ENCODE data around the gene CBFA2T2. TPM values are rescaled to one million over a fixed set of nuclear protein-coding genes. Genes with fewer than 3 reads are reported as not detected.

CBFA2T2 gene
- total RNA-seq, 1 experiment from 2014 or later: 20.0 TPM

DNA sequence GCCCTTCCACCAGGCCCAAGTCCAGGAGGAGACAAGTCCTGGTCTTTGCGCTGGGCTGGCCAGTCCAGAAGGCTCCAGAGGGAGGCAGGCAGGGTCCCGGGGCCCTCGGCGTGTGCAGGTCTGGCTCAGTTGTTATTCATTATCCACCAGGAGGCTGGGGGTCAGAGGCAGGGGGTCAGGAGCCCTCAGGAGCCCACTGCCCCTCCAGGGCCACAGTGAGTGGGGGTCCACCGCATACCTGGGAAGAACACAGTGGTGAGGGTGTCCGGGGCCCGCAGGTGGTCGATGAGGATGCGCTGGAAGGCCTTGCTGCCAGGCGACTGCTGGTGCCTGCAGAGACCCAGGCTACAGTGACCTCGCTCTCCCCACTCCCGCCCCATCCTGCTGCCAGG, 167.8 kb downstream of the CBFA2T2 start:
- H4K20me1 ChIP-seq (ENCODE audit: insufficient read depth): no peaks in the 10 kb centered on the region
- no peak overlapping the region for H2AFZ ChIP-seq
- peaks cover 29% of the 10 kb centered on the region for H3K4me1 ChIP-seq (replicated peaks; ENCODE audit: insufficient read depth)
- H3K9me3 ChIP-seq (ENCODE audit: insufficient read depth, low read depth): no peaks in the 10 kb centered on the region
- no peaks in the 10 kb centered on the region for H3K27me3 ChIP-seq (ENCODE audit: insufficient read depth, low read depth)
- ChIA-PET POLR2A (ENCODE audit: unreplicated experiment) (no interaction called here), CTCF (no interaction called here)
- intact Hi-C loops (cut with micrococcal nuclease; ENCODE audit: unreplicated experiment): no loop called here
- H3K4me3 ChIP-seq: no peak overlapping the region
- no peaks in the 10 kb centered on the region; the same call in 1 of the 2 replicates for H3K79me2 ChIP-seq (ENCODE audit: low read depth)
- no peaks in the 10 kb centered on the region for H3K36me3 ChIP-seq (ENCODE audit: low read depth)
- H3F3A ChIP-seq (ENCODE audit: insufficient read depth, low read depth): peaks cover 19% of the 10 kb centered on the region; the same call in 1 of the 2 replicates
- no peak for TF ChIP-seq EZH2 (IDR thresholded peaks at IDR 0.05; ENCODE audit: low read depth)
- TF ChIP-seq, protein P1, sequence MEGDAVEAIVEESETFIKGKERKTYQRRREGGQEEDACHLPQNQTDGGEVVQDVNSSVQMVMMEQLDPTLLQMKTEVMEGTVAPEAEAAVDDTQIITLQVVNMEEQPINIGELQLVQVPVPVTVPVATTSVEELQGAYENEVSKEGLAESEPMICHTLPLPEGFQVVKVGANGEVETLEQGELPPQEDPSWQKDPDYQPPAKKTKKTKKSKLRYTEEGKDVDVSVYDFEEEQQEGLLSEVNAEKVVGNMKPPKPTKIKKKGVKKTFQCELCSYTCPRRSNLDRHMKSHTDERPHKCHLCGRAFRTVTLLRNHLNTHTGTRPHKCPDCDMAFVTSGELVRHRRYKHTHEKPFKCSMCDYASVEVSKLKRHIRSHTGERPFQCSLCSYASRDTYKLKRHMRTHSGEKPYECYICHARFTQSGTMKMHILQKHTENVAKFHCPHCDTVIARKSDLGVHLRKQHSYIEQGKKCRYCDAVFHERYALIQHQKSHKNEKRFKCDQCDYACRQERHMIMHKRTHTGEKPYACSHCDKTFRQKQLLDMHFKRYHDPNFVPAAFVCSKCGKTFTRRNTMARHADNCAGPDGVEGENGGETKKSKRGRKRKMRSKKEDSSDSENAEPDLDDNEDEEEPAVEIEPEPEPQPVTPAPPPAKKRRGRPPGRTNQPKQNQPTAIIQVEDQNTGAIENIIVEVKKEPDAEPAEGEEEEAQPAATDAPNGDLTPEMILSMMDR (conservative IDR thresholded peaks at IDR 0.05): no peak
- no peak for DNase-seq
- no TSS peak for BruUV-seq (replicated peaks)
- H3K27ac ChIP-seq: no peak overlapping the region
- no peaks in the 10 kb centered on the region for H3K9me2 ChIP-seq (ENCODE audit: insufficient read depth)
- H3K4me2 ChIP-seq: no peak overlapping the region

DNA sequence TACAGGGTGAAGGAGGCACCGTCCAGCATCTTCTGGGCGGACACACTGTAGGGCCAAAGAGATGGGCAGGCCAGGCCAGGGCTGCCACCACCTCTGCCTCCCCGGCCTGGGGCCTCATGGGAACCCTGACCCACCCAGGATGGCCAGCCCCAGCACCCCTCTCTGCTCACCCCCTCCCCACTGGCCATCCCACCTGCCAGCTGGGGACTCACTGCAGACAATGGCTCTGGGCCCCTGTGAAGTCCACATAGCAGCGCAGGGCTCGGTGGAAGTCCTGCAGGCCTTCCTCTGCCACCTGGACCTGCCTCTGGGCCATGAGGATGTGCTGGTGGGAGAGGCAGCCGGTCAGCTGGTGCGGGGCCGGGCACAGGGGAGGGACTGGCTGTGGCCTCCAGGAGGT, 168.6 kb downstream of the CBFA2T2 start:
- Histone ChIP-seq H3K27me3 (ENCODE audit: insufficient read depth, low read depth) (no peaks in the 10 kb centered on the region), H3K4me3 (no peak overlapping the region), H3F3A (ENCODE audit: insufficient read depth, low read depth) (peaks cover 16% of the 10 kb centered on the region; the same call in 1 of the 2 replicates), H3K27ac (no peak overlapping the region), H3K9me2 (ENCODE audit: insufficient read depth) (no peaks in the 10 kb centered on the region), H3K79me2 (ENCODE audit: low read depth) (no peaks in the 10 kb centered on the region; the same call in 1 of the 2 replicates), H3K4me1 (replicated peaks; ENCODE audit: insufficient read depth) (peaks cover 27% of the 10 kb centered on the region), H4K20me1 (ENCODE audit: insufficient read depth) (no peaks in the 10 kb centered on the region), H2AFZ (no peak overlapping the region), H3K9me3 (ENCODE audit: insufficient read depth, low read depth) (no peaks in the 10 kb centered on the region), H3K36me3 (ENCODE audit: low read depth) (no peaks in the 10 kb centered on the region), H3K4me2 (no peak overlapping the region)
- TF ChIP-seq EZH2 (IDR thresholded peaks at IDR 0.05; ENCODE audit: low read depth): no peak
- TF ChIP-seq, protein P1 (conservative IDR thresholded peaks at IDR 0.05): no peak
- POLR2A ChIA-PET (ENCODE audit: unreplicated experiment): no interaction called here
- BruUV-seq (replicated peaks): no TSS peak
- no peak for DNase-seq
- intact Hi-C loops (cut with micrococcal nuclease; ENCODE audit: unreplicated experiment): no loop called here
- CTCF ChIA-PET: interaction anchor here (0.6 kb wide), 1 partner anchor 257 kb away, joined by 4 read pairs; the partner anchor contains the start of gene CDK5RAP1

DNA sequence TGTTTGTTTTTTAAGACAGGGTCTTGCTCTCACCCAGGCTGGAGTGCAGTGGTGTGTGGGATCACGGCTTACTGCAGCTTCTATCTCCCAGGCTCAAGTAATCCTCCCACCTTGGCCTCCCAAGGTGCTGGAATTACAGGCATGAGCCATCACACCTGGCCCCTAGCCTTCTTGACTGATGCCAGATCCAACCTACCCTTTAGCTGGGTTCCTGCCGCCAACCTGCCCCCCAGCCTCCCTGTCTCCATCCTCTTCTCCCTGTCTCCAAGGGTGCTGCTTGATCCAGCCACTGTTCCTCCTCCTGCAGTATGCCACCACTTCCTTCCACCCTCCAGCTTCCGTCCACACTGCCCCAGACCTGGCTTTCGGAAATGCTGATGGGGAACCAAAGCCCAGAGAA, 169.0 kb downstream of the CBFA2T2 start:
- Histone ChIP-seq H3K9me3 (ENCODE audit: insufficient read depth, low read depth) (no peaks in the 10 kb centered on the region), H3K4me1 (replicated peaks; ENCODE audit: insufficient read depth) (peaks cover 24% of the 10 kb centered on the region), H3K9me2 (ENCODE audit: insufficient read depth) (no peaks in the 10 kb centered on the region), H3K4me3 (no peak overlapping the region), H3F3A (ENCODE audit: insufficient read depth, low read depth) (peaks cover 12% of the 10 kb centered on the region; the same call in 1 of the 2 replicates), H3K27me3 (ENCODE audit: insufficient read depth, low read depth) (no peaks in the 10 kb centered on the region), H2AFZ (no peak overlapping the region), H3K4me2 (no peak overlapping the region), H3K36me3 (ENCODE audit: low read depth) (no peaks in the 10 kb centered on the region), H3K79me2 (ENCODE audit: low read depth) (no peaks in the 10 kb centered on the region; the same call in 1 of the 2 replicates), H3K27ac (no peak overlapping the region), H4K20me1 (ENCODE audit: insufficient read depth) (no peaks in the 10 kb centered on the region)
- CTCF ChIA-PET: interaction anchor here (0.6 kb wide), 1 partner anchor 257 kb away, joined by 4 read pairs; the partner anchor contains the start of gene CDK5RAP1
- intact Hi-C loops (cut with micrococcal nuclease; ENCODE audit: unreplicated experiment): no loop called here
- BruUV-seq (replicated peaks): no TSS peak
- POLR2A ChIA-PET (ENCODE audit: unreplicated experiment): no interaction called here
- no peak for TF ChIP-seq EZH2 (IDR thresholded peaks at IDR 0.05; ENCODE audit: low read depth)
- TF ChIP-seq, protein P1 (conservative IDR thresholded peaks at IDR 0.05): no peak
- no peak for DNase-seq
